ENCODE measurements around the gene CRYBG1. TPM values are rescaled to one million over a fixed set of nuclear protein-coding genes. Genes with fewer than 3 reads are reported as not detected.

CRYBG1 gene
- total and polyA plus RNA-seq, 10 of the 15 experiments (the other 5 are each of a cell fraction or from before 2014, with no cell fraction given): 6.5 to 57.0 (median 25.2) TPM

DNA sequence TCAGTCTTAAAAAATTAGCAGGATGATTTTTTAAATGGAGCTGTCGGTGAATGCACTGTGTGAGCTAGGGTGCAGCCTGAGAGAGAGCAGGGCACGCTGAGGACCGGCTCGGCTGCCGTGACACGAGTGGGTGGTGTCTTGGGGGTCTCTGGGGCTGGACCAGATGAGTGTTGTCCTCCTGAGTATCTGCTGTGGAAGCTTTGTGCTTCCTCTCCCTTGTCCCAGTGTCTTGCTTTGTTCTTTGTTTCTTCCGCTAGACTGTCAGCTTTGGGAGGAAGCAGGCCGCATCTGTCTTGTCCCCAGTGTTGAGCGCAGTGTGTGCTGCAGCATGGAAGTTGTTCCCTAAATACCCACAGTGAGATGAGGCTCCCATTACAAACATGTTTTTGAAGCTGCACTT lies 179.4 kb downstream of the CRYBG1 start (continued):
- TF ChIP-seq, protein P1, sequence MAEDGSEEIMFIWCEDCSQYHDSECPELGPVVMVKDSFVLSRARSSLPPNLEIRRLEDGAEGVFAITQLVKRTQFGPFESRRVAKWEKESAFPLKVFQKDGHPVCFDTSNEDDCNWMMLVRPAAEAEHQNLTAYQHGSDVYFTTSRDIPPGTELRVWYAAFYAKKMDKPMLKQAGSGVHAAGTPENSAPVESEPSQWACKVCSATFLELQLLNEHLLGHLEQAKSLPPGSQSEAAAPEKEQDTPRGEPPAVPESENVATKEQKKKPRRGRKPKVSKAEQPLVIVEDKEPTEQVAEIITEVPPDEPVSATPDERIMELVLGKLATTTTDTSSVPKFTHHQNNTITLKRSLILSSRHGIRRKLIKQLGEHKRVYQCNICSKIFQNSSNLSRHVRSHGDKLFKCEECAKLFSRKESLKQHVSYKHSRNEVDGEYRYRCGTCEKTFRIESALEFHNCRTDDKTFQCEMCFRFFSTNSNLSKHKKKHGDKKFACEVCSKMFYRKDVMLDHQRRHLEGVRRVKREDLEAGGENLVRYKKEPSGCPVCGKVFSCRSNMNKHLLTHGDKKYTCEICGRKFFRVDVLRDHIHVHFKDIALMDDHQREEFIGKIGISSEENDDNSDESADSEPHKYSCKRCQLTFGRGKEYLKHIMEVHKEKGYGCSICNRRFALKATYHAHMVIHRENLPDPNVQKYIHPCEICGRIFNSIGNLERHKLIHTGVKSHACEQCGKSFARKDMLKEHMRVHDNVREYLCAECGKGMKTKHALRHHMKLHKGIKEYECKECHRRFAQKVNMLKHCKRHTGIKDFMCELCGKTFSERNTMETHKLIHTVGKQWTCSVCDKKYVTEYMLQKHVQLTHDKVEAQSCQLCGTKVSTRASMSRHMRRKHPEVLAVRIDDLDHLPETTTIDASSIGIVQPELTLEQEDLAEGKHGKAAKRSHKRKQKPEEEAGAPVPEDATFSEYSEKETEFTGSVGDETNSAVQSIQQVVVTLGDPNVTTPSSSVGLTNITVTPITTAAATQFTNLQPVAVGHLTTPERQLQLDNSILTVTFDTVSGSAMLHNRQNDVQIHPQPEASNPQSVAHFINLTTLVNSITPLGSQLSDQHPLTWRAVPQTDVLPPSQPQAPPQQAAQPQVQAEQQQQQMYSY (CRISPR knock-in tag; IDR thresholded peaks at IDR 0.05): no peak
- TF ChIP-seq SMAD5 (IDR thresholded peaks at IDR 0.05; ENCODE audit: low read depth): no peak
- TF ChIP-seq, protein P2, sequence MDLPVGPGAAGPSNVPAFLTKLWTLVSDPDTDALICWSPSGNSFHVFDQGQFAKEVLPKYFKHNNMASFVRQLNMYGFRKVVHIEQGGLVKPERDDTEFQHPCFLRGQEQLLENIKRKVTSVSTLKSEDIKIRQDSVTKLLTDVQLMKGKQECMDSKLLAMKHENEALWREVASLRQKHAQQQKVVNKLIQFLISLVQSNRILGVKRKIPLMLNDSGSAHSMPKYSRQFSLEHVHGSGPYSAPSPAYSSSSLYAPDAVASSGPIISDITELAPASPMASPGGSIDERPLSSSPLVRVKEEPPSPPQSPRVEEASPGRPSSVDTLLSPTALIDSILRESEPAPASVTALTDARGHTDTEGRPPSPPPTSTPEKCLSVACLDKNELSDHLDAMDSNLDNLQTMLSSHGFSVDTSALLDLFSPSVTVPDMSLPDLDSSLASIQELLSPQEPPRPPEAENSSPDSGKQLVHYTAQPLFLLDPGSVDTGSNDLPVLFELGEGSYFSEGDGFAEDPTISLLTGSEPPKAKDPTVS (IDR thresholded peaks at IDR 0.05; ENCODE audit: low read depth, low read length): no peak
- TF ChIP-seq ZNF24 (IDR thresholded peaks at IDR 0.05): no peak

DNA sequence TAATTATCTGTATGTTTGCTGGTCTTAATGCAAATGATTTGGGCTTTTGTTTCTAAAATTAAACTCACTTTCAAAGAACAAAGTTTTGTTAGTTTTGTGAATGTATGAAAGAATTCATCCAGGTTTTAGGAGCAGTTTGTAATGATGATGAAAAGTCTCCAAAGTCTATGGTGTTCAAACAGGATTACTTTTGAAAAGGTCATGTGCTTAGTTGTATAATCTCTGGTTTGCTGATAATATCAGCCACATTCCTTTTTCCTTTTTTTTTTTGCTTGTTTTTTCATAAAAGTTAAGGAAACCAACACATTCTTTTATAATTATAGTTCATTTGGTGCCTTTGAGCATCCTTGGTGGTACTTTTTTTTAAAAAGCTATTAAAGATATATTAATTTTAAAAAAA lies 179.9 kb downstream of the CRYBG1 start:
- POLR2A ChIA-PET: interaction anchor here (0.5 to 0.6 kb wide), 2 partner anchors 95 to 123 kb away, joined by 3 to 5 read pairs; no protein-coding TSS in a partner anchor
- ATAC-seq (no peak), FAIRE-seq (no peak), DNase-seq (ENCODE audit: low read depth, low spot score) (no peak)
- no TSS peak for BruUV-seq (replicated peaks)
- RAD21 ChIA-PET (ENCODE audit: unreplicated experiment): interaction anchor here (1.1 to 1.7 kb wide), 2 partner anchors 26 to 35 kb away, joined by 3 to 5 read pairs; no protein-coding TSS in a partner anchor
- H4K20me1 ChIP-seq (ENCODE audit: control insufficient read depth, insufficient read depth): no peaks in the 10 kb centered on the region
- no peaks in the 10 kb centered on the region; the same call in 1 of the 2 replicates for H3K79me2 ChIP-seq (ENCODE audit: control insufficient read depth, insufficient read depth, low read length)
- no peak overlapping the region for H3K4me2 ChIP-seq (ENCODE audit: control insufficient read depth, insufficient read depth)
- no peak overlapping the region for H3K4me3 ChIP-seq
- intact Hi-C loops (cut with micrococcal nuclease; ENCODE audit: unreplicated experiment): no loop called here
- H2AFZ ChIP-seq (ENCODE audit: control insufficient read depth, low read depth, low read length): no peak overlapping the region
- no peak overlapping the region for H3K27ac ChIP-seq (ENCODE audit: control insufficient read depth, insufficient read depth)
- no peaks in the 10 kb centered on the region for H3K4me1 ChIP-seq (ENCODE audit: control insufficient read depth, insufficient read depth, low read length)
- in situ Hi-C loops (cut with MboI): no loop called here
- H3K9me3 ChIP-seq (replicated peaks; ENCODE audit: control insufficient read depth, insufficient read depth, low read length): no peaks in the 10 kb centered on the region
- peaks cover 3 to 41% of the 10 kb centered on the region in 2 experiments for H3K36me3 ChIP-seq (ENCODE audit: control insufficient read depth in 2 of 2, insufficient read depth in 2 of 2, low read length in 1 of 2)
- CTCF ChIA-PET: interaction anchor here (0.7 to 2.2 kb wide), 5 partner anchors 13 to 930 kb away, joined by 3 to 7 read pairs (median 4); no protein-coding TSS in a partner anchor
- SMC1A ChIA-PET (ENCODE audit: uncharacterized antibody, unreplicated experiment): interaction anchor here (0.6 to 3.0 kb wide), 7 partner anchors 11 to 92 kb away, joined by 3 to 12 read pairs (median 3); no protein-coding TSS in a partner anchor
- H3K27me3 ChIP-seq (replicated peaks in 1 of 2; ENCODE audit: control insufficient read depth in 2 of 2, insufficient read depth in 2 of 2, low read length in 1 of 2): no peaks in the 10 kb centered on the region
- H3K9ac ChIP-seq (ENCODE audit: control insufficient read depth, insufficient read depth, low read length): no peak overlapping the region
- TF ChIP-seq KDM1A (IDR thresholded peaks at IDR 0.05; ENCODE audit: borderline replicate concordance): no peak
- TF ChIP-seq, protein P3, sequence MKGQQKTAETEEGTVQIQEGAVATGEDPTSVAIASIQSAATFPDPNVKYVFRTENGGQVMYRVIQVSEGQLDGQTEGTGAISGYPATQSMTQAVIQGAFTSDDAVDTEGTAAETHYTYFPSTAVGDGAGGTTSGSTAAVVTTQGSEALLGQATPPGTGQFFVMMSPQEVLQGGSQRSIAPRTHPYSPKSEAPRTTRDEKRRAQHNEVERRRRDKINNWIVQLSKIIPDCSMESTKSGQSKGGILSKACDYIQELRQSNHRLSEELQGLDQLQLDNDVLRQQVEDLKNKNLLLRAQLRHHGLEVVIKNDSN (IDR thresholded peaks at IDR 0.05; ENCODE audit: borderline replicate concordance, extremely low read length, insufficient read depth, low read depth, low read length): no peak
- no peak for TF ChIP-seq RBBP5 (conservative IDR thresholded peaks at IDR 0.05)
- TF ChIP-seq IKZF2 (IDR thresholded peaks at IDR 0.05): no peak
- no peak for TF ChIP-seq MEF2A (IDR thresholded peaks at IDR 0.05; ENCODE audit: insufficient read depth, low read depth, low read length)
- TF ChIP-seq, protein P4, sequence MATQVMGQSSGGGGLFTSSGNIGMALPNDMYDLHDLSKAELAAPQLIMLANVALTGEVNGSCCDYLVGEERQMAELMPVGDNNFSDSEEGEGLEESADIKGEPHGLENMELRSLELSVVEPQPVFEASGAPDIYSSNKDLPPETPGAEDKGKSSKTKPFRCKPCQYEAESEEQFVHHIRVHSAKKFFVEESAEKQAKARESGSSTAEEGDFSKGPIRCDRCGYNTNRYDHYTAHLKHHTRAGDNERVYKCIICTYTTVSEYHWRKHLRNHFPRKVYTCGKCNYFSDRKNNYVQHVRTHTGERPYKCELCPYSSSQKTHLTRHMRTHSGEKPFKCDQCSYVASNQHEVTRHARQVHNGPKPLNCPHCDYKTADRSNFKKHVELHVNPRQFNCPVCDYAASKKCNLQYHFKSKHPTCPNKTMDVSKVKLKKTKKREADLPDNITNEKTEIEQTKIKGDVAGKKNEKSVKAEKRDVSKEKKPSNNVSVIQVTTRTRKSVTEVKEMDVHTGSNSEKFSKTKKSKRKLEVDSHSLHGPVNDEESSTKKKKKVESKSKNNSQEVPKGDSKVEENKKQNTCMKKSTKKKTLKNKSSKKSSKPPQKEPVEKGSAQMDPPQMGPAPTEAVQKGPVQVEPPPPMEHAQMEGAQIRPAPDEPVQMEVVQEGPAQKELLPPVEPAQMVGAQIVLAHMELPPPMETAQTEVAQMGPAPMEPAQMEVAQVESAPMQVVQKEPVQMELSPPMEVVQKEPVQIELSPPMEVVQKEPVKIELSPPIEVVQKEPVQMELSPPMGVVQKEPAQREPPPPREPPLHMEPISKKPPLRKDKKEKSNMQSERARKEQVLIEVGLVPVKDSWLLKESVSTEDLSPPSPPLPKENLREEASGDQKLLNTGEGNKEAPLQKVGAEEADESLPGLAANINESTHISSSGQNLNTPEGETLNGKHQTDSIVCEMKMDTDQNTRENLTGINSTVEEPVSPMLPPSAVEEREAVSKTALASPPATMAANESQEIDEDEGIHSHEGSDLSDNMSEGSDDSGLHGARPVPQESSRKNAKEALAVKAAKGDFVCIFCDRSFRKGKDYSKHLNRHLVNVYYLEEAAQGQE (IDR thresholded peaks at IDR 0.05; ENCODE audit: low read depth, low read length): no peak
- no peak for TF ChIP-seq CHD2 (IDR thresholded peaks at IDR 0.05; ENCODE audit: borderline replicate concordance, low read depth, low read length)
- TF ChIP-seq FOXK2 (IDR thresholded peaks at IDR 0.05): no peak
- no peak for TF ChIP-seq BCL11A (IDR thresholded peaks at IDR 0.05; ENCODE audit: low read depth, low read length)
- TF ChIP-seq BRCA1 (IDR thresholded peaks at IDR 0.05; ENCODE audit: low read depth, low read length): no peak
